Measurements from ENCODE around the gene LINC00305.

- TF ChIP-seq CTCF (IDR thresholded peaks at IDR 0.05) (no peak), POLR2A (IDR thresholded peaks at IDR 0.05) (no peak)
Observed at GRCh38 chr18:64095056-64095455, 53.8 kb downstream of the LINC00305 start.

All from breast epithelium (tissue), 3 donors.